ENCODE results near the gene SLC25A39. TPM values are rescaled to one million over a fixed set of nuclear protein-coding genes. Genes with fewer than 3 reads are reported as not detected.

The SLC25A39 gene
- total and polyA plus RNA-seq, 12 donors, result 36.3 to 105 (median 44.6) TPM

- WGBS, 2 donors, result 1 to 2% methylated on average over 15 of the region's 15 CpGs
- TF ChIP-seq, protein P1, sequence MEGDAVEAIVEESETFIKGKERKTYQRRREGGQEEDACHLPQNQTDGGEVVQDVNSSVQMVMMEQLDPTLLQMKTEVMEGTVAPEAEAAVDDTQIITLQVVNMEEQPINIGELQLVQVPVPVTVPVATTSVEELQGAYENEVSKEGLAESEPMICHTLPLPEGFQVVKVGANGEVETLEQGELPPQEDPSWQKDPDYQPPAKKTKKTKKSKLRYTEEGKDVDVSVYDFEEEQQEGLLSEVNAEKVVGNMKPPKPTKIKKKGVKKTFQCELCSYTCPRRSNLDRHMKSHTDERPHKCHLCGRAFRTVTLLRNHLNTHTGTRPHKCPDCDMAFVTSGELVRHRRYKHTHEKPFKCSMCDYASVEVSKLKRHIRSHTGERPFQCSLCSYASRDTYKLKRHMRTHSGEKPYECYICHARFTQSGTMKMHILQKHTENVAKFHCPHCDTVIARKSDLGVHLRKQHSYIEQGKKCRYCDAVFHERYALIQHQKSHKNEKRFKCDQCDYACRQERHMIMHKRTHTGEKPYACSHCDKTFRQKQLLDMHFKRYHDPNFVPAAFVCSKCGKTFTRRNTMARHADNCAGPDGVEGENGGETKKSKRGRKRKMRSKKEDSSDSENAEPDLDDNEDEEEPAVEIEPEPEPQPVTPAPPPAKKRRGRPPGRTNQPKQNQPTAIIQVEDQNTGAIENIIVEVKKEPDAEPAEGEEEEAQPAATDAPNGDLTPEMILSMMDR (IDR thresholded peaks at IDR 0.05), result no peak
- ATAC-seq (peak in 4 of 8 donors; percentile 4 to 14 (median 13)), DNase-seq (no peak)
- Histone ChIP-seq H3K36me3 (no peaks in the 10 kb centered on the region), H3K27me3 (peaks cover 0 to 59% (median 27%) of the 10 kb centered on the region in 7 donors), H3K27ac (no peak overlapping the region), H3K9me3 (no peaks in the 10 kb centered on the region), H3K4me3 (peak overlapping the region in 9 of 10 donors; percentile 34 to 64 (median 53)), H3K4me1 (peaks cover 4 to 24% (median 17%) of the 10 kb centered on the region in 9 donors)
- intact Hi-C loops (cut with DNase I), result loop anchor here in 1 of 10 donors (5.0 kb wide), 1 partner anchor 82 kb away; no protein-coding TSS in a partner anchor
These were observed 15.8 kb downstream of the SLC25A39 start for GRCh38 chr17:44308865-44309264.

DNA sequence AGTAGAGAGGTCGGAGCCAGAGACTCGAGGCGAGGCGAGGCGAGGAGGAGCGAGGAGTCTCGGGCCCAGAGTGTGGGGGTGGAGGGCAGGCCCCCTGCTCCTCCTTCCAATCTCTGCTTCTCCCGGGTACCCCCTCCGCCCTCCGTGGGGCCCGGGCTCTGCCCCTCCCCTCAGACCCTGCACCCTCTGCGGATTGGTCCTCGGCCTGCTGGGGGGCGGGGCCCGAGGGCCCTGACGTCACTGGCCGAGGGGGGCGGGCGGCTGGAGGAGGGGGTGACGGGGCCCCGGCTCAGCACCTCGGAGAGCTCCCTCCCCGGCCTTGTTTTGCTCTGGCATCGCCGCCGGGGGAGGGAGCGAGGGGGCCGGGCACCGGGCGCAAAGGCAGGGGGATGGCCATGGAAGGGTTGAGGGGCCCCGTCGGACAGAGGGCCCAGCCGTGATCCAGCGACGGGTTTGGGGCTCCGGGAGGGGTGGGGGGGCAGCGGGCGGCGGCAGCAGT lies 16.3 kb downstream of the SLC25A39 start, which contains the start of gene RUNDC3A:
RUNDC3A (plus strand) TSS at position 282 of the 499 bp plus-strand sequence. CDS start 232 bp downstream, outside the sequence.
- peak within 1 kb of the TSS in 3 of 10 donors; percentile 26 to 53 (median 49) for H3K27ac ChIP-seq
- H3K4me1 ChIP-seq, result peaks cover 4 to 24% (median 17%) of the 10 kb centered on the region in 9 donors
- H3K36me3 ChIP-seq, result no peaks in the 10 kb centered on the region
- H3K9me3 ChIP-seq, result no peaks in the 10 kb centered on the region
- 1% methylated on average over 29 to 38 of the region's 39 CpGs for WGBS, 2 donors
- TF ChIP-seq, protein P1 (IDR thresholded peaks at IDR 0.05), result no peak
- ATAC-seq, result peak; percentile 96 to 99 (median 98)
- intact Hi-C loops (cut with DNase I), result loop anchor here in 1 of 10 donors (5.0 kb wide), 1 partner anchor 81 kb away; no protein-coding TSS in a partner anchor
- peak; percentile 89 for DNase-seq
- peaks cover 0 to 54% (median 27%) of the 10 kb centered on the region in 7 donors for H3K27me3 ChIP-seq
- peak within 1 kb of the TSS; percentile 7 to 64 (median 52) for H3K4me3 ChIP-seq

DNA sequence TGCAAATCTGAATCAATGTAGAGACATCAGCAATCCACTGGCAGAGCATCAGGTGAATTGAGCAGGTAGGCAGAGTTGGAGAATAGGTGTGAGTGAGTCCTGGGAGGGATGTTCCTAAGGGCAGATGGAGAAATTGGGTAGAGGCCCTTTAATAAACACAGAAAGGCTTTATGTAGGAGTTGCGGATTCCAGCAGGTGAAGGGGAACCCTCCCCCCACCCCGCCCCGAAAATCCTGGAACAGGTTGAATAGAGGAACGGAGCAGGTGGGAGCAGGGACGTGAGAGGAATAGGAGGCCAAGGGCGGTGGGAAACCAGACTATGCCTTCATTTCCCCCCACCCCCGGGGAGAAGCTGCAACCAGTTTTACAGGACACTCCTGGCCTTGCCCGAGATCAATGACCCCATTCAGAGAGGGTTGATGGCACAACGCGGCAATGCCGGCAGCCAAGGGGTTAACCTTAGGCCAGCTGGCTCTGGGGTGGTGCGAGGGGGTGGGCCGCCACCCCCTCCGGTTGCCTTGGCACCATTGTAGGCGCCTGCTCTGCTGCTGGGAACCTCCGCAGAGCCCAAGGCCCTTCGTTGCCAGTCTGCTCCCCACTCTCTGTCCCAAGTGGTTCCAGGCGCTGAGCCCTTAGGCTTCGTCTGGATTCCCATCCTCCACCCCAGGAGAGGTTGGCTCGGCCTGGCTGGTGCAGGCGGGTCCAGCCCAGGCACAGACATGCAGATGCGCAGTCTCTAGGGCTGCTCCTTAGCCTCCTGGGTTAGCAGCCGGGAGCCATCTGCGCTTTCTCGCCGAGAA lies 17.0 kb downstream of the SLC25A39 start:
- Histone ChIP-seq H3K27me3 (peaks cover 0 to 48% (median 20%) of the 10 kb centered on the region in 7 donors), H3K27ac (peak overlapping the region in 3 of 10 donors; percentile 26 to 53 (median 49)), H3K36me3 (no peaks in the 10 kb centered on the region), H3K9me3 (no peaks in the 10 kb centered on the region), H3K4me1 (peaks cover 4 to 24% (median 17%) of the 10 kb centered on the region in 9 donors), H3K4me3 (peak overlapping the region; percentile 7 to 64 (median 52))
- ATAC-seq (peak in 7 of 8 donors; percentile 59 to 86 (median 79)), DNase-seq (peak in 1 of 2 donors; percentile 45)
- intact Hi-C loops (cut with DNase I), result loop anchor here in 1 of 10 donors (5.0 kb wide), 1 partner anchor 80 kb away; no protein-coding TSS in a partner anchor
- 2 to 3% methylated on average over 26 of the region's 26 CpGs for WGBS, 2 donors
- TF ChIP-seq, protein P1 (IDR thresholded peaks at IDR 0.05), result no peak

- DNase-seq (no peak), ATAC-seq (no peak)
- intact Hi-C loops (cut with DNase I), result loop anchor here in 1 of 10 donors (5.0 kb wide), 1 partner anchor 77 kb away; no protein-coding TSS in a partner anchor
- TF ChIP-seq, protein P1 (IDR thresholded peaks at IDR 0.05), result no peak
- H3K4me1 ChIP-seq, result peaks cover 4 to 24% (median 17%) of the 10 kb centered on the region in 9 donors
- H3K27ac ChIP-seq, result no peak overlapping the region
- H3K9me3 ChIP-seq, result no peaks in the 10 kb centered on the region
- no peaks in the 10 kb centered on the region for H3K36me3 ChIP-seq
- peaks cover 0 to 50% (median 23%) of the 10 kb centered on the region in 7 donors for H3K27me3 ChIP-seq
- no peak overlapping the region for H3K4me3 ChIP-seq
These were observed 20.0 kb downstream of the SLC25A39 start for GRCh38 chr17:44304651-44305050.

Data from heart right ventricle (tissue), 16 donors.